Posterior cingulate gyrus (tissue), 11 donors: ENCODE measurements around the gene TTLL8.

Experiments
- DNase-seq, 10 donors: peaks; one replicate each; pipeline versions ENCODE4 v3.0.0 to v3.0.0-alpha.2; 2020 to 2021; ENCODE audit warnings: mixed read lengths in 3 of 10
- intact Hi-C: fragments of 100-400 bp; cut with DNase I; formaldehyde crosslinking; loops from one replicate; pipeline ENCODE4 v1.15.1; 2023

TTLL8 gene

DNA sequence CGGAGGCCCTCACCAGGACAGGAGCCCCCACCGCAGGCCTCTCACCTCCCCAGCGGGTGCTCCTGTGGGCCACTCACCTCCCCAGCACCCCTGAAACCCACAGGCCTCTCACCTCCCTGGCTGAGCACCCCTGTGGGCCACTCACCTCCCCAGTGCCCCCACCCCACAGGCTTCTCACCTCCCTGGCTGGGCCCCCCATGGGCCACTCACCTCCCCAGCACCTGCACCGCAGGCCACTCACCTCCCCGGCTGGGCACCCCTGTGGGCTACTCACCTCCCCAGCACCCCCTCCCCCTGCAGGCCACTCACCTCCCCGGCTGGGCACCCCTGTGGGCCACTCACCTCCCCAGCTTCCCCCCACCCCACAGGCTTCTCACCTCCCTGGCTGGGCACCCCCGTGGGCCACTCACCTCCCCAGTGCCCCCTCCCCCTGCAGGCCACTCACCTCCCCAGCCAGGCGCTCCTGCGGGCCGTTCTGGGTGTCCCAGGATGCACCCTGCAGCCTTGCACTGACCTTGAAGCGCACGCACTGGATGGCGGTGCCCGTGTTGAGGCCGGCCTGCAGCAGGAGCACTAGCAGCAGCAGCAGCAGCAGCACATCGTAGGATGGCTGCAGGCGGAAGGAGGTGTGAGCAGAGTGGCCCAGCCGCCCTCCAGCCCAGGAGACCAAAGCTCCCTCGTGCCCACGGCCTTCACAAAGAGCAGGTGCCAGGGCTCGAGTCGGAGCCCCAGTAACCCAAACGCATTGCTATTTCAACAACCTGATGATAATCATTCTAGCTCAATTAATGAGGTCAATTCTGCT lies 5.7 kb upstream of the TTLL8 start:
- peak in 3 of 10 donors; percentile 9 to 82 (median 57) for DNase-seq
- intact Hi-C loops: no loop called here

DNA sequence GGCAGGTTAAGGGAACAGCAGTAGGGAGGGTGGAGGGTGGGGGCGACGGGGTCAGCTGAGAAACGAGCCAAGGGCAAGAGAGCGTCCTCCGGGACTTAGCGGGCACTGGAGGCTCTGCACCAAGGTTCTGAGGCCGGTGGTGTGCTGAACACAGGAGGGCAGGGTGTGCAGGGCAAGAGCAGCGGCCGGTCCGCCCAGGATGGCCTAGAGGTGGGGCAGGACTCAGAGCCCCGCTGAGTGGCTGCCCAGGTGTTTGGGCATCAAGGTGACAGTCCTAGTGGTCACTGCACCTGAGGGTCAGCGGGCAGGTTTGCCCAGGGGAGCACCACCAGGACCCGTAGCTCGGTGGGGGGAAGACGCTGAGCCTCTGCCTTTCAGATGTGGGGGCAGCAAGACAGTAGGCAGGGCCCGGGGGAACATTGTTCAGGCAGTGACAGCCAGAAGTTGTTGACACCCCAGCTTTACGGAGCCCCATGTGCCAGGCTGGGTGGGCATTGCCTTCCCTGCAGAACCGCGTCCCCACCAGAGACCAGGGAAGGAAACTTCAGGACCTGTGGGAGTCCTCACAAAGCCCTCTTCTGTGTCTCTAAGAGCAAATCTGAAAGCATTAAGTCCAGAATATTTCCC lies 4.5 kb upstream of the TTLL8 start:
- intact Hi-C loops: no loop called here
- DNase-seq: peak in 4 of 10 donors; percentile 24 to 75 (median 68)

DNA sequence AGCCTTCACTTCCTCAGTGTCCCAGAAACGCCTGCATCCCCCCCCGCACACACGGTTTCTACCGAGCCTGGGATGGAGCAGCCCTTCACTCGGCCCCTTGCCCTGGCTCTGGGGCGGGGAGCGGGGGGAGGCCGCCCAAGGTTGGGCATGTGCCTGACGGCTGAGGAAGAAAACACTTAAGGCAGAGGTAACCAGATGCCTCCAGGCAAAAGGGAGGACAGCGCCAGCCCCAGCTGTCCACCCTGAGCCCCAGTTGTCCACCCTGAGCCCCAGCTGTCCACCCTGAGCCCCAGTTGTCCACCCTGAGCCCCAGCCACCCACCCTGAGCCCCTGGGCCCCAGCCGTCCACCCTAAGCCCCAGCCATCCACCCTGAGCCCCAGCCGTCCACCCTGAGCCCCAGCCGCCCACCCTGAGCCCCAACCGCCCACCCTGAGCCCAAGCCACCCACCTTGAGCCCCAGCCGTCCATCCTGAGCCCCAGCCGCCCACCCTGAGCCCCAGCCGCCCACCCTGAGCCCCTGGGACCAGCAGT lies 3.8 kb upstream of the TTLL8 start:
- intact Hi-C loops: no loop called here
- DNase-seq: peak in 4 of 10 donors; percentile 6 to 65 (median 51)

DNA sequence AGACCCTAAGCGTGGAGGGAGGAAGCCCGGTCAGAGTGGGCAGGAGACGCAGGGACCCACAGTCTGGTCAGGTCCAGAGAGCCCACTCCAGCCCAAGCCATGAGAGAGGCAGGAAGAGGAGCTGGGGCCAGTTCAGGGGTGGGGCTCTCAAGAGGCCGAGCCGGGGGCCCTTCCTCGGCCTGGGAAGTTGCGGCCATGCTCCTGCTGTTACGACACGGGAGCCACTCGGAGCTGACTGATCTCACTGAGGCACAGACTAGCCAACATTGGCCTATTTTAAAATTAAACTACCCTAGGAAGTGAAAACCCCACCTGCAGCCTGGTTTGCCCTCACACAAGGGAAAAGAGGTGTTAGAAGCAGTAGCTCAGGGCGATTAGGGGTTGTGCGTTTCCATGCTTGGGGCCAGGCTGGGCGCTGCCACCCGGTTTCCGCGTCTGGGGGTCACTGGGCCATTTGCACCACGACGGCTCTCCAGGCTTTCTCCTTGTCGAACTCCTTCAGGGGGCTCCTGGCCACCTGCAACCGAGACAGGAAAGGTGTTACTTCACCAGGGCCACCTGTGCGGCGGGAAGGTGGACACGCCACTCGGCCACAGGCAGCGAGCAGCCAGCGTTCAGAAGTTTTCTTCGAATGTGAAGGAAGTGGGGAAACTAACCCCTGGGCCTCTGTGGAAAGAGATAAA lies 3.2 kb upstream of the TTLL8 start:
- intact Hi-C loops: no loop called here
- peak in 1 of 10 donors; percentile 67 for DNase-seq

DNA sequence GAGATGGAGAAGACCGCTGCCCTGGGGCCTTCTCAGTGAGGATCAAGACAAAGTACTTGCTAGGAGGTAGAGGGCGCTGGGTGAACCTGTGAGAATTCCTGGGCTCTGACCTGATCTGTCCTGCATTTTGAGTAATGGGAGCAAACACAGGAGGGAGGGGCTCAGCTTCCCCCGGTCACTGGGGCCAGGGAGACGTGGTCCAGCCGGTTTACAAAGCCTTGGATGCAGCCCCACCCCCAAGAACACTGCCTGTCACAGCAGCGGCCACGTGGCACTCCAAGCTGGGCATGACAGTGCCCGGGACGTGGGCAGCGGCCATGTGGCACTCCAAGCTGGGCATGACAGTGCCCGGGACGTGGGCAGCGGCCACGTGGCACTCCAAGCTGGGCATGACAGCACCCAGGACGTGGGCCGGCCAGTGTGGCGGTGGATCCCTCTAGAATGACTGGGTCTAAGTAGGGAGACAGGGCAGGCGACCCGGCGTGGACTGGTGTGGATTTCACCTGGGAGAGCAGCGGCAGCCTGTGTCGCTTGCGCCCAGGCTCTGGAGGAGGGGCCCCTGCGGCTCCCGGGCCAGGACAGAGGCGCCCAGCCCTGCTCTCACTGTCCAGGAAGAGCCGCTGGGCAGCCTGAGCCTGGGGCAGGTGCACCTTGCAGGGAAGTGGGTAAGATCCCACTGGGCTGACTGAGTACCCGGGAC lies 2.5 kb upstream of the TTLL8 start:
- DNase-seq: peak in 4 of 10 donors; percentile 19 to 80 (median 74)
- intact Hi-C loops: no loop called here

DNA sequence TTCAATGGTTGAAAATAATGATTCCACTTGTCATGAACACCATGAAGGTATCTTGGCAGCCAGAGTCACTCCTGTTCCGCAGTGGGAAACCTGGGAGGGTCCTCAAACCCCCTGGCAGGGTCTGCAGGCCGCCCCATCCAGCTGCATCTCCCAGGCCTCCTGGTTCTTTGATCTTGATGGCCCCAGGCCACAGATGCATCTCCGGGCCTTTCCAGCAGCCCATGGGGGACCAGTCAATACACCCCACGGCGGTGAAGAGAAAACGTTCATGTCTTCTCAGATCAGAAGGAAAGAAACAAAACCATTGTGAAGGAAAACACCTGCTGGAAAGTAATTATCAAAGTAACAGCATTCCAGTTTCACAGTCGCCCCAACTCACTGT lies 1.8 kb upstream of the TTLL8 start:
- DNase-seq: peak in 1 of 10 donors; percentile 40
- intact Hi-C loops: no loop called here

DNA sequence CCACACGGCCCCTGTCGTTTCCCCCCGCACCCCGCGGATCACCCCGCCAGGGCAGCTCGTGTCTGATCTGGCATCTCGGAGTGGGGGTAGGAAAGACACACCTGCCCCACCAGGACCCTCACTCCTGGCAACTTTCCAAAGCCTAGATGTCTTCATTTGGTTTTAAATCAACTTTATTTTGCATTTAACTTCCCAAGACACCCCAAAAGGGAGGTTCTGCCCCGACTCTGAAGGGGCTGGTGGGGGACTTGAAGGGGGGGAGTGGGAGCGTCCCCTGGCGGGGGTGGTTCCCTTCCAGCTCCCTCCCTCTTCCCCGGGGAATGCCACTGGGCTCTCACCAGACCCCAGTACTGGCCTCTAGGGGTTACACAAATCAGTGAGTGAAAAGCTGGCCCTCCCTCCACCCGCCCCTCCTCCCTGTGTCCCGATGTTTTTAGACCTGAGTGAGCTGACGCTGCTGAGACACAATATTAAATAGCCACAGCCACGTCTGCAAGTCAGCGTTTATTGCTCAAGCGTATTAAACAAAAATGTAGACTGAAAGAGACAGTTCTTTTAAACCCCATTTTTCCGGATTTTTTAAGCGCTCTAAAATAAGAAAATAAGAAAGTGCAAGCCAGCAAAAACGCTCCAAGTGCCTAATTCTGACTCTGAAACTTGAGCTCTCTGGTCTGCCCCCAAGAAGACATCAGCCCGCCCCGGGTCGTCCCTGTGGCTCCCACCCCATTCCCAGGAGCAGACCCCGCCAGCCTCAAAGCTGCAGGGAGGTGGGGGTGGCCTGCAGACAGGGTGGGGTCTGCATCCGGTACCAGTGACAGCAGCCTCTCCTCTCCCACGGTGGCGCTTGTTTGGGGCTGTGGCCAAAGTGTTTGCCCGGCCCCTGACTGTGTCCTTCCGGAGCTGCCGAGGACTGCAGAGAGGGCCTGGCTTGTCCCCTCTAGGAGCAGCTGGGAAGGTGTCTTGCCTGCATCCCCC lies 1.1 kb upstream of the TTLL8 start:
- peak in 2 of 10 donors; percentile 52 to 78 for DNase-seq

DNA sequence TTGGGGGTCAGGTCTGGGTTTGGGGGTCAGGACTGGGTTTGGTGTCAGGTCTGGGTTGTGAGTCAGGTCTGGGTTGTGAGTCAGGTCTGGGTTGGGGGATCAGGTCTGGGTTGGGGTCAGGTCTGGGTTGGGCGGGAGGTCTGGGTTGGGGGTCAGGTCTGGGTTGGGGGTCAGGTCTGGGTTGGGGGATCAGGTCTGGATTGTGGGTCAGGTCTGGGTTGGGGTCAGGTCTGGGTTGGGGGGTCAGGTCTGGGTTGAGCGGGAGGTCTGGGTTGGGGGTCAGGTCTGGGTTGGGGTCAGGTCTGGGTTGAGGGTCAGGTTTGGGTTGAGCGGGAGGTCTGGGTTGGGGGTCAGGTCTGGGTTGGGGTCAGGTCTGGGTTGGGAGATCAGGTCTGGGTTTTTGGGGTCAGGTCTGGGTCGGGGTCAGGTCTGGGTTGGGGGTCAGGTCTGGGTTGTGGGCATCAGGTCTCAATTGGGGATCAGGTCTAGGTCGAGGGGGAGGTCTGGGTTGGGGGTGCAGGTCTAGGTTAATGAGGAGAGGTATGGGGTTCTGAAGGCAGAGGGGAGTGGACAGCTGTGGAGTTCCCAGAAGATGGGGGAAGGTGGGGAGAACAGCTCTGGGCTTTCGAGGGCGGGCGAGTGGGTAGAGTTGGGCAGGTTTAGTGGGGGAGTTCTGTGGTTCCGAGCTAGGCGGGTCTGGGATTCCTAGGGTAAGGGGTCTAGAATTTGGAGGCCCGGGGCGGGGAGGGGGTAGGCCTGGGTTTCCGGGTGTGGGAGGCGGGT lies 629 bp downstream of the TTLL8 start:
- intact Hi-C loops: loop anchor here (1.0 kb wide), 1 partner anchor 41 kb away; no protein-coding TSS in a partner anchor
- peak in 3 of 10 donors; percentile 47 to 70 (median 69) for DNase-seq

More for the DNA sequence above, 1.1 kb upstream of the TTLL8 start:
- intact Hi-C loops: loop anchor here (1.0 kb wide), 1 partner anchor 39 kb away; no protein-coding TSS in a partner anchor

DNA sequence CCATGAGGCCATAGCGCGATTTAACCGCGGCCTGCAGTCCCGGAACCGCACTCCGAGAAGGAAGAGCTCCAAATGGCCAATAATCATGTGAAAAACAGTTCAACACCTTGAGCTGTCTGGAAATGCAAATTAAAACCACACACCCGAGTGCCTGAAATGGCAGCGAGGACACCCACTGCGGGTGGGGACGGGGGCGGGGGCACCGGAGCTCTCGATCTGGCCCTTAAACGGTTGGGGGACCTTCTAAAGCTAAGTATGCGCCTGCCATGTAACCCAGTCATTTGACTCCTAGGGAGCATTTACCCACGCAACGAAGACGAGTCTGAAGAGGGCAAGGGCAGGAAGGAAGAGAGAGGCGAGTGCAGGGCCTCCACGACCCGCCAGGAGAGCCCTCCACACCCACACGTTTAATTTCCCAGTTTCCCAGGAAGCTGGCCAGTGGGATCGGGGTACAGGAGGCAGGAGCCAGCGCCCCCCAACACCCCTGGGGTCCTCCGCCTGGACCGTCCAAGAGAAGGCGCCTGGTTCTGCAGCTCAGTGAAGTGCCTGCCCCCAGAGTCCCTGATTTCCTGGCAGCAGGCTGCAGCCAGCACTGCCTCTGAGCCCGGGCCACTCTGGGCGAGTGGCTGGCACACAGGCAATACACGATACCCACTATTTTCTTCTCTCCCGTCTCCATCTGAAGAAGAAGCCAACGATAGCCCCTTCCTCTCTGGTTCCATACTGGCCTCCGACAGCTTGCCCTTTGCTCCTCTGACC lies 1.7 kb downstream of the TTLL8 start:
- intact Hi-C loops: no loop called here
- DNase-seq: peak in 3 of 10 donors; percentile 39 to 70 (median 46)

DNA sequence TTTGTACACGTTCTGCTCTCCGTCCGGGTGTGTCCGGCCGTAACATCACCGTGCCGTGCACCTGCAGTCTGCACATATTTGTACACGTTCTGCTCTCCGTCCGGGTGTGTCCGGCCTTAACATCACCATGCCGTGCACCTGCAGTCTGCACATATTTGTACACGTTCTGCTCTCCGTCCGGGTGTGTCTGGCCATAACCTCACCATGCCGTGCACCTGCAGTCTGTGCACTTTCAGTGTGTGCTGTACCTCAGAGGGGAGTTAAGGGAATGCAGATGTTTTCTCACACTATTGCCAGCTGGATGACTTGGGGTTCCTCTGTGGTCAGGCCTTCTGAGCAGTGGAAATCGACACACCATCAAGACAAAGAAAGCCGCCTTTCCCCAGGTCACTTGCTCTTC lies 4.2 kb downstream of the TTLL8 start:
- peak in 3 of 10 donors; percentile 13 to 49 (median 19) for DNase-seq
- intact Hi-C loops: no loop called here

DNA sequence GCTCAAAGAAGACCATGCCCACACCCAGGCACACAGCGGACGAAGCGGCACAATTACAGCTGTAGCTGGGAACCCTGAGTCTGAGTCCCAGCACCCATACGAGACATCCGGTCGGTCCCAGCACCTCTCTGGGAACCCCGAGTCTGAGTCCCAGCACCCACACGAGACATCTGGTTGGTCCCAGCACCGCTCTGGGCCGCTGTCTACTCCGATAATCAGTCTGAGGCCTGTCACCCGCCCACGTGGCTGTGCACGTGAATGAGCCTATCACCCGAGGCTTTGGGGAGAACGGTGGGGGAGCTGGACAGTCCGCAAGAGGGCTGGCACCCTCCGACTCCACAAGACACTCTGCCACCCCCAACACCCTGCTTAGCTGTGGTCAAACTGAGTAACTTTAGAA lies 6.2 kb downstream of the TTLL8 start:
- DNase-seq: peak in 4 of 10 donors; percentile 3 to 61 (median 42)
- intact Hi-C loops: no loop called here

DNA sequence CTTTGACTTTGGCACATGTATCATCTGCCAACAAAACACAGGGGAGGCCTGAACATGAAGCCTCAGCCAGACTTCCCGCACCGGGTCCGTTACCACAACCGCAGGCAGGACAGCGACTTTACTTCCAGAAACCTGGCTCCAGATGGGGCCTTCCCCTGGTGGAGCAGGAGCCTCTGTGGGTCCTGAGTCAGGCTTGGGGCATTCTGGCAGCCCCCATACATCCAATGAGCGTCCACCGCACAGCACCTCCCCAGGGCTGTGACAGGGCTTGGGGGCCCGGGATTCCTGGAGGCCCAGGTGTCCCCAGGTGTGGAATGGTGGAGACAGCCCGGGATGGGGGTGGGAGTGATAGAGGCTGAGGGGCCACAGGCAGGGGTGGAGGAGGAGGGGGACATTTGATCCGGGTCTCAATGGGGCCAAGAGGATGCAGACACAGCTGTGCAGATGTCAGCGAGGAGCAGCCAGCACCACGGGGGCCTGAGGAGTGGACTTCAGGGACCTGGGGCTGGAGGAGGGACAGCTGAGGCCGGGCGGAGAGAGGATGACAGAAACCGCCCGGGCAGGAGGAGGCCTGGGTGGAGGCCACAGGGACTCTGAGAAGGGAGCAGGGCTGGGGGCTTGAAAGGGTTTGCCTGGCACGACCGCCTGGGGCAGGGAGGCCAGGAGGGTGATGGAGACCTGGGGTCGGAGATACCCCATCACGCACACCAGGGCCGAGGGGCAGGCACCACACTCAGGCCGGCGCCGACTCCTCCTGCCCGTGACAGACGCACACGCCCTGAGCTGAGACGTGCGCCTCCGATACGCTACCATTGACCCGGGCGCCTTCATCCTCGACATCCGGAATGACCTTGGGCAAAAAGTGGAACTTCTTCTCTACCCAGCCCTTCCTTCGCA lies 8.6 kb downstream of the TTLL8 start:
- intact Hi-C loops: no loop called here
- DNase-seq: peak in 4 of 10 donors; percentile 9 to 70 (median 64)

DNA sequence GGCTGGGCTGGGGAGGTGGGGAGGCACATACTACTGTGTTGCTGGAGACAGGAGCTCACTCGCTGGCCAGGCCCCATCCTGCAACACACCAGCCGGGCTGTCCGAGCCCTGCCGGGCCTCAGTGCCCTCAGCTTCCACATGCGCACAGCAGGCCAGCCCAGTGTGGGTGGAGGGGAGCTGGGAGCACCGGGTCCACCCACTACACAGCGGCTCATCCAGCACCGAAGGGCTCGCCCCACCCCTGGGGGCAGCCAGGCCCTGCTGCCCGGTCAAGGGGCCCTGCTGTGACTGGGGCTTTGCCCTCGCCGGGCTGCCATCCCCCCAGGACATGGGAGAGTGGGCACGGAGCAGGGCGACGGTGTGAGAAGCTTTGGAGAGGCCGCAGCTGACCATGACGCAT lies 9.3 kb downstream of the TTLL8 start:
- intact Hi-C loops: no loop called here
- peak in 2 of 10 donors; percentile 35 to 59 for DNase-seq

DNA sequence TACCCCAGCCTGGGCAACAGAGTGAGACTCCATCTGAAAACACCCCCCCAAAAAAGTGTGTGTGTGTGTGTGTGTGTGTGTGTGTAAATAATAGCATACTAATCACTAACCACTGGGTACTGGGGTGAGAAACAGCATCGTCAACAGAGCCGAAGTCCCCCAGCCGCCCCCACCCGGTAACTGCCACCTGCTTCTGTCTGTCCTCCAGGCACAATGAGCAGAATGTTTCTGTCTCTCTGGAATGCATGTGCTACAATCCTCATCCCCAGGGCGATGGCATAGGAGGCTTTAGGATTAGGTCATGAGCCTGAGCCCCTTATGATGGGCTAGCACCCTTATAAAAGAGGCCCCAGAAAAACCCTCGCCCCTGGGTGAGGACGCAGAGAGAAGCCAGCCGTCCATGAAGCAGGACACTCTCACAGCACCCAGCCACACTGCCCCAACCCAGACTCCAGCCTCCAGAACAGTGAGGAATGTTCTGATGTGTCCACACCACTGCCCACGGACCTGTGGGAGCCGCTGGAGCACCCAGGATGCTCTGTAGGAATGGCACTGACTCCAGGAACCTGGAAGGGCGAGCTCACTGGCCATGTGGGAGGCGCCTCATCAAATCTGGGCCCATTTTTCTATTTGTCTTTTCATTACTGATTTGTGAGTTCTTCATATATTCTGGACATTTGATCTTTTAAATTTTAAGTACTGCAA lies 9.9 kb downstream of the TTLL8 start:
- peak in 2 of 10 donors; percentile 39 to 52 for DNase-seq
- intact Hi-C loops: no loop called here

DNA sequence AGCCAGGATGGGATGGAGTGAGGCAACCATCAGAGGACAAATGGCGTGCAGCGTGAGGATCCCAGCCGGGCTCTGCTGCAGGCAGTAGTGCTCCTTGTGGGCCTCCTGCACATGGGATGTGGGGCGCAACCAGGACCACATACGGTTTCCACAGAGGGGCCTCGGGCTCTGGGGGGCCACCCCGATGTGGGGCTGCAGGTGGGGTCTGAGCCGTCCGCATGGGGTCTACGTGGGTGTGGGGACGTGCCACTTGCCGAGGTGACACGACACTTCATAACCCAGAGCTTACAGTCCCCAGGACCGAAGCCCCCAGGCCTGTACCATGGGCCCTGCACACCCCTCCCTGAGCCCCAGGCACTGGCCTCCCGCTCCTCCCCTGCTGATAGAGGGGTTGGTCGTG lies 10.8 kb downstream of the TTLL8 start:
- DNase-seq: peak in 3 of 10 donors; percentile 55 to 72 (median 58)
- intact Hi-C loops: no loop called here
